Head of caudate nucleus (tissue), 42 donors: ENCODE results near the gene DLEU7.

Experiments
- DNase-seq, 42 donors: peaks; one replicate each; pipeline versions ENCODE4 v3.0.0 to v3.0.0-alpha.2; 2020 to 2021; ENCODE audit warnings: mixed read lengths in 7 of 42
- intact Hi-C: fragments of 100-400 bp; cut with DNase I; formaldehyde crosslinking; loops from one replicate; pipeline ENCODE4 v1.15.0; 2022

Gene DLEU7

DNA sequence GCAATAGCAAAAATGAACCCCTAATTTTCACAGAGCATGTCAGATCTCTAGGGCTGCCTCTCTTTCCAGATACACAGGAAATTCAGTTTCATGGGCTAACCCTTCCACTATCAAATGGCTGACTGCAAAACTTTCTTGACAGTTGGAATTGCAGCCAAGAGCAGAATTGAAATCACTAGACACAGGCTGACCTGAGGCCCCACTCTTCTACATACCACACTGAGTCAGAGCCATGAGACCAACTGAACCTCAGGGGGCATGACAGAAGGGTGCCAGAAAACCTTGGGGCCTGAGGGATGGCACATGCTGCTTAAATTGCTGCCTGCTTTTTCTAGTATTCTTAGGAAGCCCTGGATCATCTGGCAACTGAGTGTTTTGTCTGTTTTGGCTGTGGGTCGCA lies 1.7 kb upstream of the DLEU7 start:
- DNase-seq = no peak
- intact Hi-C loops = no loop called here

DNA sequence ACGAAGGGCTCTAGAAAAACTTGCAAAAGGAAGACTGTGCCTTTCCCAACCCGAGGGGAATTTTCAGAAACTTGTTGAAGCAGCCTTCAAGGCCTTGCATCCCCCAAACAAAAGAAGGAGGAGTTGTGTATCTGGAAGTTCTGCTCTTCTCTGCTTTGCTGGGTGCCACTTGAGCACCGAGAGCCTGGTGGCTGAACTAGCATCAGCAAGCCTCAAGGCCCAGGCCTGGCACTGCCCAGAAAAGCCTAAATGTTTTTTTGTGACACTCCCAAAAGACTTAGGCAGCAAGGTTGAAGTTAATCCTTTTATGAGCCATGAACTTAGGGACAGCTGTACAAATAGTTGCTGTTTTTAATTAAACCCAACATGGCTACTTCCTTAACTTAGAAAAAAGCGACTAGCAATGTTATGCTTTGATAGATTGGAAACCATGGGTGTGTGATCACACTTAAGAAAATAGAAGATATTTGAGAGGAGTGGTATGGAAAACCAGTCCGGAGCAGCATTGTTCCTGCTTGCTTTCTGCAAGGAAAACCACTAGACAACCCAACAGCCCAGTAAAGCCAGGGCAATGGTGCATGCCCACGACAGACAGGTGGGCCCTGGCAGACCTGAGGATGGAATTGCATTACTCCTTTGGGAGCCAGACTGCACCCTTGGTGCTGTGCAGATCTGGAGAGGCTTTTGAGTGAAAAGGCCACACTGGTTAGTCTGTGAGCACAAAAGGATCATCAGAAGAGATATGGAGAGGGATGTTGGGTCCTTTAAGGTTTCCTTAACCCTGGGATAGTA lies 788 bp upstream of the DLEU7 start:
- intact Hi-C loops = no loop called here
- DNase-seq = no peak

DNA sequence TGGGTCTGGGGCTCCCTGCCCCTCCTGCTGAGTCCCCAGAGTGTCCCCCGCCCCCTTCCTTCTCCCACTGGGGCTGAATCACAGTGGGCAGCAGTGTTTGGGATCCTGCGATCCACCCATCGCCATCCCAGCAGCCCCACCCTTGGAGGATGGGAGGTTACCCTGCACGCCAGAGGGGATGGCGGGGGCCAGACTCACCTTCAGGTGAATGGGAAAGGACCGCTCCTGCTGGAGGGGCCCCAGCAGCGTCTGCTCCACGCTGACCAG lies 569 bp downstream of the DLEU7 start:
- intact Hi-C loops = no loop called here
- peak in 21 of 42 donors; percentile 3 to 51 (median 28) for DNase-seq

DNA sequence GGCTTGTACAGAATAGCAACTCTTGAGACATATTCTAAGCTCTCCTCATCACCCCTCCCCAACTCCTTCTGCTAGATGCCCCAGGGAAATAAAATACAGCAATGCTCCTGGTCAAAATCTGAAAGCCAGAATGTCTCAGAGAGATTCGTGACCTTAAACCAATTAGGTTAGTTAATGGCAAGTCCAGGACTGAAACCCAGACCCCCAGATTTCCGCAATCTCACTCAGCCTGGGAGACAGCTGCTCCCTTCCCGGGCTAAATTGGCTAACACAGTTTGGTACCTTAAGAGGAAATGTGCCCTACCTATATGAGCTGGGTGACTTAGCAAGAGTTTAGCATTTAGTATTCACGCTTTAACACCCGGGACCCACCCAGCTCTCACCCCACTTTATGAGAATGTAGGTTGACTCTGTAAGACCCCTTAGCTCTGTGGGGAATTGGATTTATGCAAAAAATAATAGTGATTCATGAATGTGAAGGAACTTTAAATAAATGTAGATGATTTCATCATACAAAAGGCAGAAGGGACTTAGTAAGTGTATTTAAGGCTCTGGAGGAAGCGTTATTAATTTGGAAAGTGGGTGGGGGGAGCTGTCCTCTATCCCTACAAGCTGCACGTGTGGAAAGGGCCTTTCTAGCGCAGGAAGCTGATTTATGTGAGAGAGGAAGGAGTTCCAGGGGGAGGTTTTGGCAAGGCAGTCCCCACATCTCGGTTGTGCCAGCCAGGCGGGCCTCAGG lies 1.1 kb downstream of the DLEU7 start:
- peak in 4 of 42 donors; percentile 8 to 21 (median 12) for DNase-seq
- intact Hi-C loops = no loop called here

DNA sequence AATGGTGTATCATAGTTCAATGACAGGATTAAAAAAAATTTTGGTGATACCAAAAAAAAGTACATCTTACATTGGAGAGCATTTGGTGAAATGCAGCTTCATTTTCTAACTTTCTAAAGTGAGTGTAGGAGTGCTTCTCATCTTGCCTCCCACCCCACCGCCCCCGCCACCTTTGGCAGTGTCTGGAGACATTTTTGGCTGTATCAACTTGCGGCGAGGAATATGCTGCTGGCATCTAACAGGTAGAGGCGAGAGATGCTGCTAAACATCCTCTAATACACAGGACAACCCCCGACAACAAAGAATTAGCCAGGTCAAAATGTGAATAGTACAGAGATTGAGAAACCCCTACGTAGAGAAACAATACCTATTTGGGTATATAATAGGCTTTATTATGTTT lies 1.7 kb downstream of the DLEU7 start:
- intact Hi-C loops = no loop called here

DNA sequence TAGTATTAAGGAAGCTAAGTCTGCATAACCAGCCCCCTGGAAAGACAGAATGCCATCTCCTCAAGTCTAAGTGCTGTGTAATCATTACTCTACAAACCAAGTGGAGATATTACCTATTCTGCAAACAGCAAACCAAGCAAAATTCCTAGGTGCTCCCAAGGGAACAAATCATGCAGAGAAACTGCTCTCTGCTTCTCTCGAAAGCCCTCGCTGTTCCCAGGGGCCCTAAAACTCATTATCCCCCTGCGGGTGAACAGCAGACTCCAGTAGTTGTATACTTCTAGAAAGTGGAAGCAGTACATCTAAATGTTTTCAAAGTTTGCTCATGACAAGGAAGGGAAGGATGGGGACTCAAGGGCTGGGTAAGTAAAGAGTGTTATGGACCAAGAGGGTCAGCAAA lies 3.2 kb downstream of the DLEU7 start:
- DNase-seq = no peak
- intact Hi-C loops = no loop called here

More for the DNA sequence above, 1.7 kb downstream of the DLEU7 start:
- DNase-seq = peak in 27 of 42 donors; percentile 14 to 64 (median 28)

DNA sequence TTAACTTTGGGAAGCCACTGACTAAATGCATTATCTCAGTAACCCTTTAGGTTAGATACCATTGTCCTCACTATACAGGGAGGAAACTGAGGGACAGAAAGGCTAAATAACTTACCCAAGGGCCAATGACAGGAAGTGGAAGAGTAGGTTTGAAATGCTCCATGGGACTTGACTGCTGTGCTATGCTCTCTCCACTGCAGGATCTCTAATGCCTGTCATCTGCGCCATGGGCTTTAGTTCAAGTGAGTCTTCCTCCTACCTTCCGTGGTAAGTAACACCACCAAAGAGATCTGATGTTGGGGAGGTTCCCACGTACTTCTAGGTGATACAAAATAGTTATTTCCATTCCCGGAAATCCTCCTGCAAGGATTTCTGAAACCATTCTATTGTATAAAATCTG lies 3.7 kb downstream of the DLEU7 start:
- DNase-seq = peak in 1 of 42 donors; percentile 4
- intact Hi-C loops = no loop called here

DNA sequence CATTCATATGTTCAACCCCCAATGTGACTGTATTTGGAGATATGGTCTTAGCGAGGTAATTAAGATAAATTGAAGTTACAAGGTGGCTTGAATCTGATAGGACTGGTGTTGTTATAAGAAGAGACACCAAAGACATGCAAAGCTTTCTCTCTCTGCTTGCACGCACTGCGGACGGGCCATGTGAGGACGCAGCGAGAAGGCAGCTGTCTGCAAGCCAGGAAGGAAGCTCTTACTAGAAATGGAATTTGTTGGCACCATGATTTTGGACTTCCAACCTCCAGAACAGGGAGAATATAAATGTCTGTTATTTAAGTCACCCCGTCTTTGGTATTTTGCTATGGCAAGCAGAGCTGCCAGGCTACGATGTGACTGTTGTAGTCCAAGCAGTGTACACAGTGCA lies 4.8 kb downstream of the DLEU7 start:
- intact Hi-C loops = no loop called here
- no peak for DNase-seq

DNA sequence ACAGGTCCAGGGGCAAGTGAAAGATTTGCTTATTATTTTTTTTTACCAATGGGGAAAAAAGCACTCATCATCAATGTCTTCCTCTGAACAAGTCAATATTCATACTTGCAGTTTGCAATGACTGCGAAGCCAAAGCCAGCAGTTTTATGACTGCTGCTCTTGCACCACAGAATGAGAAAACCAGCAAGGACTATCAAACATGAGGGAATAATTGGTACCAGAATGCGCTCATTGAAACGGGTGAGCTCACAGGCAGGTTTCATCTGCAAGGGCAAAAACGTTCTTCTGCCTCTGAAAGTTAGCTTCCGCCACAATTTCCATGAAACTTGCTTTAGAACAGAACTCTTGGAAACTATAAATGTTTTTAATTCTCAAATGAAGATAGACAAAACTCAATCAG lies 5.5 kb downstream of the DLEU7 start:
- no peak for DNase-seq

DNA sequence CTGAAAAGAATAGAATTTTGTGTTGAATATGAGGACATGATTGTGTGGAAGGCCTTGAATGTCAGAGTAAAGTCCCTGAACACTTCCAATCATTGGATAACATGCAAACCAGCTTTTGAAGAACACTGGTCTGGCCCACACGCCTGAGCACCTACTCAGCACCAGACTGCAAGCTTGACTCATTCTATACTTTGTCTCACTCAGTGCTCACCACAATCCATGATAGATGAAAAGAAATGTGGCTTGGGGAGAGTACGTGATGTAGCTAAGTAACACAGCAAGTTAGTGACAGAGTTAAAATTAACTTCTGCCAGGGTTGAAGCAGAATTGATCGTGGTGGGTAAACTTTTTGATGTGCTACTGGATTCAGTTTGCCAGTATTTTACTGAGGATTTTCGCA lies 12.0 kb downstream of the DLEU7 start:
- no peak for DNase-seq
- intact Hi-C loops = no loop called here

More for the DNA sequence above, 5.5 kb downstream of the DLEU7 start:
- intact Hi-C loops = no loop called here

DNA sequence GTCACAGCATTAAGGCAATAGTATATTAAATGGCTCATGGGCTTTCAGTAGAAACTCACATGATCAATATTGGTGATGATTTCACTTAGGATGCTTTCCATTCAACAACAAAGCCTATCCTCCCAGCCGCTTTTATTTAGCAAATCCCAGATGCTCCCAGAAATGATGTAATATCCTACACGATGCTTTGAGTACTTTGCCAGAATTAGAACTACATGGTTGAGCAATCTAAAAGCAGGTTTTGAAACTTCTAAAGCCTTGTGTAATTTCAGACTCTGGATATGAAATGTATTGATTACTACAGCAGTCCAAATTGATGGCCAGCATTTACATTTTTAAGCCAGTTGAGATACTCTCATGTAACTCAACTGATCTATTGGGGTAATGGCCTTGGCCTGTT lies 13.6 kb downstream of the DLEU7 start:
- no peak for DNase-seq
- intact Hi-C loops = no loop called here

DNA sequence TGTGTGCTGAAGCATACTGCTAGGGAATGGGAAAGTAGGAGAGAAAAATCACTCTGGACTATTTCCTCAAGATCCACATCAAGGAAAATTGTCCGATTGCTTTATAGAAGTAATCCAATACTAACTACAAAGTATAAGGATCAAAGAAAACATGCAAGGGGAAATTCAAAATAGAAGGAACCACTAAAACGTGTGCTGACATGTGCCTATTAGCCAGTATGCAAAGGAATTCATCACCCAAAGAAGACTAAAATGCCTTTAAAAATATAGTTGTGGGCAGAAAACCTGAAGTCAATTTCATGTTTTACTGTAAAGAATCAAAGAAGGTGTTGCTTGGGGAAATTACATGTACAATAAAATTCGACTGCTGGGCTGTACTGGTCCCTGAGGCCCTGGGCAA lies 14.3 kb downstream of the DLEU7 start:
- intact Hi-C loops = no loop called here
- DNase-seq = no peak

DNA sequence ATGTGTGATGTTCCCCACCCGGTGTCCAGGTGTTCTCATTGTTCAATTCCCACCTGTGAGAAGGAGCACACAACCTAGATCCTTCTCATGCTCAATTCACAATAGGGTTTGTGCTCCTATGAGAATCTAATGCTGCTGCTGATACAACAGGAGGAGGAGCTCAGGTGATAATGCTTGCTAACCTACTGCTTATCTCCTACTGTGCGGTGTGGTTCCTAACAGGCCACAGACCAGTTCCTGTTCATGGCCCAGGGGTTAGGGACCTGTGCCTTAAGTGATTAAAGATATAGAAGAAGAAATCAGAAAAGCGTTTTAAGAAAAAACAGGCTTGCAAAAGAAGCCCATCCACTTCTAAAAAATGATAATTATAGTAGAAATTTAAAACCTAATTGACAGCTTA lies 17.5 kb downstream of the DLEU7 start:
- DNase-seq = no peak
- intact Hi-C loops = no loop called here

DNA sequence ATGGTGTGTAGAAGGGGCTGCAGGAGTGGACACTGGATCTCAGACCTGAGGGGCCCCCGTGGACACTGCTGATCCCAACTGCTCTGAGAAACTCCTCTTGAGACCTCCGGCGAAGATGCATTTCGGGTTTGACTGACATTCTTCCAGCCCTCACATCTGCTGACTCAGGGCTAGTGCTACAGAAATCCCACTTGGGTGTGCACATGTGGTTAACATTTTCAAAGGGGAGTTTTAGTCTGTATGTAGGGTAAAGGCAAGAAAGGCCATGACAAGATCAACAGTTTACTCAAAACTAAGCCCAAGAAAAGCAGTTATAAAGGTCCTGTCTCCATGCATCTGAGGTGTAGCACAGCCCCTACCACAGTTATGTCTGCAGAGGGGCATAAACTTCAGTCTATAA lies 31.2 kb downstream of the DLEU7 start:
- intact Hi-C loops = no loop called here
- DNase-seq = no peak

DNA sequence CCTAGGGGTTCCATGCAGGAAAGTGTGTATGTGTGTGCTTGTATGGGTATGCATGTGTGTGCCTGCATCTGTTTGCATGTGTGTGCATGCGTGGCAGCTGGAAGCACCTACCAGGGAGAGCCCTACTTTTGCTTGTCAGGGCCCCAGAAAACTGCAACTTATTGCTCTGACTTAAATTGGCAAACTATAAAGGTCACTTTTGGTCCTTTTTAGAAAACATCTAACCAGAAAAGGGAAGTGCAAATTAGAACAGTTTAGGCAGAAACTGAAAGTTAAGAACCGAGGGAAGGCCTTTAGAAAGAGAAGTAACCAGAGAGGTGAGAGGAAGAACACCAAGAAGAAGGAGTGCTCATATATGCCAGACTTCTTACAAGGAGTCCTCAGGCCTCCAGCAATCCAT lies 32.5 kb downstream of the DLEU7 start:
- no peak for DNase-seq
- intact Hi-C loops = no loop called here

DNA sequence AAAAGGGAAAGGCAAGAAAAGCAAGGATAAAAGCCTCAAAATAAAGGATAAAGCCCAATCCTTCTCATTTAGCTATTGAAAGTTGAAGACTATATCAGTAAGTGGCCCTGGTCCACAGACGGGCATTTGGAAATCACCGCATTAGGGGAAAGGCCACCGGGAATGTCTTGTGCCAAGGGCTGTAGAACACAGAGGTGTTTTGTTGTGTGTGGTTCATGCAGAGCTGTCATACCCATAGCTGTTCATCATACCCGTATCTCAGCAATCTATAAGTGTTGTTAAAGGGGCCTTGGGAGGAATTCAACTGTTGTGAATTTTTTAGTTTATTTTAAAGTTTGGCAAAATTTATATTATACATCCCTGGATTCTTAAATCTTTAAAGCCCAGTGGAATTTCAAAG lies 33.0 kb downstream of the DLEU7 start:
- DNase-seq = no peak
- intact Hi-C loops = no loop called here

DNA sequence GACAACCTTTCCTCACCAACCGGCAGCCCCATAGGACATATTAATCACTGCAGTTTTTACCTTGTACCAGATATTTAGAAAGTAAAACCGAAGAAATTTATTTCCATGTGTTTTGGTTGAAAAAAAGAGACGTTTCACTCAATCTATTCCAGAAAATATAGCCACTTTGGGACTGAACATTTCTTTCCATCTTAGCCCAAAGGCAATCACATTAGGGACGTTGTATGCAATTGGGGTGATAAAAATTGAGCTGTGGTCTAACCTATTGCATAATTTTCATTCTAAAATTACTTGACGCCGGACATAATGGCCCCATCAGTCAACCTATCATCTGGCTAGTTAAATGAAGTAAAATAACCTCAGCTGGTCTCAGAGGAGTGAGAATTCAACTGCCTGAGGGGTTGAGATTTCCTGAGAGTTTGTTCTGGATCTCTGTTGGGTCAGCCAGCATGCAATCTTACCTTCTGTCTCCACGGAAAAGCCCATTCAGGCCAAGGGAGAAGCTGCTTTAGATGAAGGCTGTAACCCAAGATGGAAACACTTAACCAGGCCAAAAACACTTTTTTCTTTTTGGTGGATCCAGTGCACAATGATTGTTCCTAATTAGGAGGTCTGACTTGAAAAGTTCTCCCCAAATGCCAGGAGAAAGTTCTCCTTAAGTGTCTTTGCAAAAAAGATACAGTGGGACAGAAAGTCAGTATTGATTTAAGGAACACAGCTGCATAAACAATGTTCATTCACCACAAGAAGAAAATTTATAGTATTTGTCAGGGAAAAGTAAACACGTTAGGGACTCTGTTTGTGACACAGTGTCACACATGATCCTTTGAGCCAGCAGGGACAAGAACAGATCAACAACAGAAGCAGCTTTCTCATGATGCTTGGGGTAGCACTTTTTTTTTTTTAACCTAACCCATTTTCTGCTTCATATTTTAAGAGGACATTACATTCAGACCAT lies 34.1 kb downstream of the DLEU7 start:
- intact Hi-C loops = no loop called here
- DNase-seq = no peak

DNA sequence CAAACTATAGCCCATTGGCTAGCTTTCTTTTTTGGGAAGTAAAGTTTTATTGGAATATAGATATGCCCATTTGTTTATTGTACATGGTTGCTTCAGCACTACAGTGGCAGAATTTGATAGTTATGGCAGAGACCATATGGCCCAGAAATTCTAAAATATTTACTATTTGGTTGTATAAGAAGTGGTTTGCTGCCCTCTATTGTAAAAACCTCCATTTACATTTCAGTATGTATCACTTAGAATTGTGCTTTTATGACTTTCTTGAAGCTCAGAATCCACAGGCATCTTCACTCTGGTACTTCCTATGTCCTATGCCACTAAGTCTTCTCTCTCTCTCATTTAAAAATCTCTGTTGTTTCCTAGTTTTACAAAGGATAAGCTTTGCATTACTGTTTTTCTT lies 37.7 kb downstream of the DLEU7 start:
- intact Hi-C loops = no loop called here
- DNase-seq = no peak

DNA sequence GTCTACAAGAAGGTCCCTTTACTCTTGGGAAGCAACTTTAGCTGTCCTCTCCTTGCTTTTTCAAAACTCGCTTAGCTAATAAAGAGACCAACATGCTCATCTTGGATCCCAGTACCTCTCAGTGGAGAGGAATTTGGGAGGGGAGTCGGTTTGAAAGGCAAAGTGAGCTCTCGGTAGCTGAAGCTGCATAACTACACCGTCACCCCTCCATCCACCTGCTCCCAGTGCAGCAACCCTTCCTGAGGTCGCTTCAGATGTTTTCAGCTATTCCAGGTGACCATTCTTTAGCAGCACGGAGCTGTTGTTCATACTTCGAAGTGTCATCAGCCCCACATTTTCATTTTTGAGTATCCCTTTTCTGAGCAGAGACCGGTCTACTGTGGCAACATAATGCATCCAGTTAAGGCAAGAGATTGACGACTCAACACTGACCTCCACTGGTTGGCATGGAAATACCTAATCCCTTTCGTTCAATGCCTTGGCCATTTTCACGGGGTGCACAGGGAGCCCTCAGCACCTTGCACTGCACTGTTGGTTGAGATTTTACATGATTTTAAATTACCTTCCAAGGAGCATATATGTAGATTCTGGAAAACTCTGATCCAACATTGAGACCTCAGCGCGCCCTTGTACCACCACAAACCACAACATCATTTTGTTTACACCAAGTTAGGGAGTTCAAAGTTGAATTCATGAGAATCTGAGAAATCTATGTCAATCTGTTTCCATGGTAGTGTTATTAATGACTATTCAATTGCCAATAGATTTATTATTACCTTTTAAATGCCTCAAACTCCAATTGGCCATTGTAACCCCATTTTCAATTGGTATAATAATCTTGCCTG lies 42.2 kb downstream of the DLEU7 start:
- peak in 40 of 42 donors; percentile 4 to 89 (median 68) for DNase-seq
- intact Hi-C loops = no loop called here
